NCI-H460 (cell line): ENCODE data around the gene PRKAG3. TPM values are rescaled to one million over a fixed set of nuclear protein-coding genes. Genes with fewer than 3 reads are reported as not detected.

Source experiments
- DNase-seq: peaks from one replicate; pipeline ENCODE4 v3.0.0-alpha.2; 2016; ENCODE audit warnings: low read depth; ENCODE audit errors: extremely low read depth
- polyA plus RNA-seq: library from polyadenylated mRNA; depleted of rRNA; stranded (reverse); fragments of >200 nt; gene quantifications from 2 replicates; pipeline ENCODE4 v1.2.3, GENCODE V29; 2014; cell fraction: nucleus; rRNA removed
- total RNA-seq: library from RNA; depleted of rRNA; stranded (reverse); fragments of >200 nt; shearing (Covaris generic); gene quantifications from 2 replicates; pipeline ENCODE4 v1.2.3, GENCODE V29; 2014; rRNA removed

PRKAG3 gene
- total RNA-seq, result not detected in 2 replicates
- 0.11 TPM in 1 of 2 replicates, not detected in the other for polyA plus RNA-seq

GRCh38 chr2:218831378-218831990 is at the start of gene PRKAG3:
Gene PRKAG3, minus strand, starts transcription at chr2:218831803.
- no peak for DNase-seq

- DNase-seq, result no peak
Measured at GRCh38 chr2:218880859-218881594, 49.4 kb upstream of the PRKAG3 start.

- no peak for DNase-seq
Measured at GRCh38 chr2:218880102-218880858, 48.7 kb upstream of the PRKAG3 start, which contains the start of gene WNT10A. Gene WNT10A, plus strand, starts transcription at chr2:218880852. Its CDS starts 144 bp downstream, at chr2:218880996.

- DNase-seq, result no peak
Measured at GRCh38 chr2:218879776-218880101, 48.1 kb upstream of the PRKAG3 start.

- DNase-seq, result no peak
Measured at GRCh38 chr2:218878926-218879761, 47.5 kb upstream of the PRKAG3 start.

GRCh38 chr2:218878486-218878885 is 46.9 kb upstream of the PRKAG3 start:
- DNase-seq, result no peak

- no peak for DNase-seq
Measured at GRCh38 chr2:218877891-218878290, 46.3 kb upstream of the PRKAG3 start.

GRCh38 chr2:218877331-218877730 is 45.7 kb upstream of the PRKAG3 start:
- DNase-seq, result no peak

GRCh38 chr2:218876562-218877219 is 45.1 kb upstream of the PRKAG3 start:
- peak; percentile 72 for DNase-seq

- DNase-seq, result no peak
Measured at GRCh38 chr2:218875692-218876246, 44.2 kb upstream of the PRKAG3 start.

GRCh38 chr2:218873359-218874194 is 42.0 kb upstream of the PRKAG3 start:
- no peak for DNase-seq

- DNase-seq, result no peak
Measured at GRCh38 chr2:218872645-218873358, 41.2 kb upstream of the PRKAG3 start.

GRCh38 chr2:218871345-218872302 is 40.0 kb upstream of the PRKAG3 start:
- DNase-seq, result no peak

- DNase-seq, result no peak
Measured at GRCh38 chr2:218870984-218871344, 39.4 kb upstream of the PRKAG3 start.

GRCh38 chr2:218869064-218869463 is 37.5 kb upstream of the PRKAG3 start:
- DNase-seq, result no peak

- DNase-seq, result no peak
Measured at GRCh38 chr2:218867900-218868299, 36.3 kb upstream of the PRKAG3 start.

- DNase-seq, result no peak
Measured at GRCh38 chr2:218865999-218866398, 34.4 kb upstream of the PRKAG3 start.
